ENCODE data around the gene DMBT1. TPM values are rescaled to one million over a fixed set of nuclear protein-coding genes. Genes with fewer than 3 reads are reported as not detected.

DMBT1 gene
- total and polyA plus RNA-seq, 8 donors, result 0.19 to 81.1 (median 4.1) TPM; not detected in 1

- H3K4me1 ChIP-seq, result no peaks in the 10 kb centered on the region
- peaks cover 0 to 7% (median 0%) of the 10 kb centered on the region in 3 donors for H3K27me3 ChIP-seq
- WGBS, 5 donors, result 51 to 70% (median 58%) methylated on average over 4 of the region's 4 CpGs
- H3K27ac ChIP-seq, result no peak overlapping the region
- no peak for DNase-seq
- intact Hi-C loops (cut with DNase I; ENCODE audit: low total_unique reads), result no loop called here
- TF ChIP-seq POLR2A (IDR thresholded peaks at IDR 0.05), result no peak
- TF ChIP-seq EP300 (IDR thresholded peaks at IDR 0.05), result no peak
- no peak for TF ChIP-seq POLR2AphosphoS5 (IDR thresholded peaks at IDR 0.05)
- TF ChIP-seq, protein P1, sequence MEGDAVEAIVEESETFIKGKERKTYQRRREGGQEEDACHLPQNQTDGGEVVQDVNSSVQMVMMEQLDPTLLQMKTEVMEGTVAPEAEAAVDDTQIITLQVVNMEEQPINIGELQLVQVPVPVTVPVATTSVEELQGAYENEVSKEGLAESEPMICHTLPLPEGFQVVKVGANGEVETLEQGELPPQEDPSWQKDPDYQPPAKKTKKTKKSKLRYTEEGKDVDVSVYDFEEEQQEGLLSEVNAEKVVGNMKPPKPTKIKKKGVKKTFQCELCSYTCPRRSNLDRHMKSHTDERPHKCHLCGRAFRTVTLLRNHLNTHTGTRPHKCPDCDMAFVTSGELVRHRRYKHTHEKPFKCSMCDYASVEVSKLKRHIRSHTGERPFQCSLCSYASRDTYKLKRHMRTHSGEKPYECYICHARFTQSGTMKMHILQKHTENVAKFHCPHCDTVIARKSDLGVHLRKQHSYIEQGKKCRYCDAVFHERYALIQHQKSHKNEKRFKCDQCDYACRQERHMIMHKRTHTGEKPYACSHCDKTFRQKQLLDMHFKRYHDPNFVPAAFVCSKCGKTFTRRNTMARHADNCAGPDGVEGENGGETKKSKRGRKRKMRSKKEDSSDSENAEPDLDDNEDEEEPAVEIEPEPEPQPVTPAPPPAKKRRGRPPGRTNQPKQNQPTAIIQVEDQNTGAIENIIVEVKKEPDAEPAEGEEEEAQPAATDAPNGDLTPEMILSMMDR (IDR thresholded peaks at IDR 0.05), result no peak
- H3K9me3 ChIP-seq, result no peaks in the 10 kb centered on the region
- no peaks in the 10 kb centered on the region for H3K36me3 ChIP-seq
- no peak overlapping the region for H3K4me3 ChIP-seq
These were observed 96.7 kb downstream of the DMBT1 start for GRCh38 chr10:122657255-122657654.

DNA sequence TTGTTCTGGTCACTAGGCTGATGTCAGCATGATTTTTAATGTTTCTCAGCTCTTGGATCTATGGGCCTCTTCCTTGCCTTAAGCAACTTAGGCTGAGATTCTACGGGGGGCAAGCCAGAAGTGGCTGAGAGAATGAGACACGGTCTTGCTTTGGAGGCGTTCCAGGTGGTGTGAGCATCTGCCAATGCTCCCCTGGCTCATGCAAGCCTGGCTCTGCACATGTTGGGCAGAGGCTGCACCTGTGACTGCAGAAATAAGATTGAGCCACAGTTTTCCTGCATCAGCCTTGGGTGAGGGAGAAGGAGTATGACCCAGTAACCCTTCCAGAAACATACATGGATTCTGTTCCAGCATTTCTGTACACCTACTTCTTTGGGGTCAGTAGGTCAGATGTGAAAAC is 97.2 kb downstream of the DMBT1 start:
- TF ChIP-seq POLR2AphosphoS5 (IDR thresholded peaks at IDR 0.05) (no peak), POLR2A (IDR thresholded peaks at IDR 0.05) (no peak), EP300 (IDR thresholded peaks at IDR 0.05) (no peak)
- TF ChIP-seq, protein P1 (IDR thresholded peaks at IDR 0.05), result no peak
- no peaks in the 10 kb centered on the region for H3K4me1 ChIP-seq
- no peaks in the 10 kb centered on the region for H3K36me3 ChIP-seq
- no peaks in the 10 kb centered on the region for H3K9me3 ChIP-seq
- H3K27ac ChIP-seq, result no peak overlapping the region
- no peak overlapping the region for H3K4me3 ChIP-seq
- intact Hi-C loops (cut with DNase I; ENCODE audit: low total_unique reads), result no loop called here
- DNase-seq, result peak in 1 of 2 donors; percentile 28
- H3K27me3 ChIP-seq, result peaks cover 0 to 2% (median 0%) of the 10 kb centered on the region in 3 donors
- WGBS, 5 donors, result 48 to 90% (median 53%) methylated on average over 1 to 3 of the region's 3 CpGs

- Histone ChIP-seq H3K4me1 (no peaks in the 10 kb centered on the region), H3K27me3 (peaks cover 0 to 5% (median 0%) of the 10 kb centered on the region in 3 donors), H3K27ac (no peak overlapping the region), H3K36me3 (no peaks in the 10 kb centered on the region), H3K9me3 (no peaks in the 10 kb centered on the region), H3K4me3 (no peak overlapping the region)
- WGBS, 5 donors, result 71 to 83% (median 81%) methylated on average over 8 of the region's 8 CpGs
- intact Hi-C loops (cut with DNase I; ENCODE audit: low total_unique reads), result no loop called here
- TF ChIP-seq POLR2A (IDR thresholded peaks at IDR 0.05) (no peak), POLR2AphosphoS5 (IDR thresholded peaks at IDR 0.05) (no peak), EP300 (IDR thresholded peaks at IDR 0.05) (no peak)
- TF ChIP-seq, protein P1 (IDR thresholded peaks at IDR 0.05), result no peak
- no peak for DNase-seq
These were observed 97.9 kb downstream of the DMBT1 start for GRCh38 chr10:122658356-122659049.

DNA sequence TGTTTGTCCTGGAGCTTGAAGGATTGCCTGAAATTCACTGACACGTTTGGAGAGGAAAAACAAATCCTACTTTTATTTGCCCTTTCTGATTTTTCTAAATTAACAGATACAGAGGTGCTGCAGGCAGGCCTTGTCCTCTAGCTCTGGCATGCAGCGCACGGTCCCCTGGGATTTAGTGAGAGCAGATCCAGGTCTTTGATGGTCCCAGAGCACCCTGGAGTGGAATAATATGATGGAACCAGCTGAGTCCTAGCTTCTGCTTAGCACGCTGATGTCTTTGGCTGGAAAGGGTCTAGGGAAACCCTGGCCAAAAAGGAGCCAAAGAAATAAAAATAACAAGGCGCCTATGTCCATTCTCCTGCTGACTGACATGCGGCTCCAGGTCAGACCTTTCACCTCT is 98.6 kb downstream of the DMBT1 start:
- no peak for DNase-seq
- TF ChIP-seq POLR2A (IDR thresholded peaks at IDR 0.05) (no peak), POLR2AphosphoS5 (IDR thresholded peaks at IDR 0.05) (no peak), EP300 (IDR thresholded peaks at IDR 0.05) (no peak)
- TF ChIP-seq, protein P1 (IDR thresholded peaks at IDR 0.05), result no peak
- intact Hi-C loops (cut with DNase I; ENCODE audit: low total_unique reads), result no loop called here
- peaks cover 0 to 9% (median 0%) of the 10 kb centered on the region in 3 donors for H3K27me3 ChIP-seq
- no peaks in the 10 kb centered on the region for H3K9me3 ChIP-seq
- H3K4me3 ChIP-seq, result no peak overlapping the region
- no peaks in the 10 kb centered on the region for H3K4me1 ChIP-seq
- 67 to 79% (median 76%) methylated on average over 6 of the region's 6 CpGs for WGBS, 5 donors
- H3K36me3 ChIP-seq, result no peaks in the 10 kb centered on the region
- H3K27ac ChIP-seq, result no peak overlapping the region

Data from stomach (tissue), 9 donors.